GM08714 (cell line): ENCODE results near the gene PRM1.
"Not testable (repeated sequence)": the region's sequence is repeated elsewhere in the genome, so short reads cannot be mapped to it uniquely, and the experiment has no call there.

Source experiments
- H3K4me3 ChIP-seq: fragments of 200-500 bp; sonication (Bioruptor generic); 2 replicates; pipeline ENCODE4 v1.5.1; 2014; ENCODE audit warnings: mild to moderate bottlenecking, low read length, inconsistent platforms
- ZNF274 ChIP-seq: IDR thresholded peaks from 2 replicates; pipeline ENCODE4 v1.6.1; 2012; ENCODE audit warnings: mild to moderate bottlenecking, low read depth, low read length

Gene PRM1

DNA sequence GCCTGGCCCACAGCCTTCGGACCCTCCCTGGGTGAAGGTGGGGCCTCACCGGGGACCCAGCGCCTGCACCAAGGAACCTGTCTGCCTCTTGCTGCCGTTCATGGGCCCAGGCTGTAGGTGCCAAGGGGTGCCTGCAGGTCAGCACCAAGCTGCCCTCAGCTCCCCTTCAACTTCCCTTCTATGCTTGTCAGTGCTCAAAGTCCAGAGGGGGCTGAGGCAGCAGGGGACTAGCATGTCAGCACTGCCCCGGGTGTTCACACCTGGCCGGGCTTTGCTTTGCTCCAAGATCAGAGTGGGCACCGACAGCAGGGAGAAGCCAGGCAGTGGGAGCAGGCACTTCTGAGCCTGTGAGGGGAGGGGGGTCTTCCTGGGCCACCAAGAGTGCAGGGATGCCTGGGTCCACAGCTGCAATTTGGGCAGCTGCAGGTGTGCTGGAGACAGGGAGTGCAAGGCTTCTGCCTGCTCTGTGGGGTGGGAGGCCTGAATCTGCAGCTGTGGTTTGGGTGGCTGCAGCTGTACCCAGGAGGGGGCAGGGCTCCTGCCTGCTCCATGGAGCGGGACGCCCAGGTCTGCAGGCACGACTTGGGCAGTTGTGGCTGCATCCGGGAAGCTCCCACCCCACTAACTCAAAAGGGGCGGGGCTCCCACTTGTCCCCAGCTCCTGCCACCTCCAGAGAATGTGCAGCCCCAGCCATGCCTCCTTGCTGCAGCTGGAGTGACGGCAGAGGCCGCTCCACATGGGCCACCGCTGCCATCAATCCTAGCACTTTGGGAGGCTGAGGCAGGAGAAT is 27.6 kb upstream of the PRM1 start:
- TF ChIP-seq ZNF274: no peak
- no peak overlapping the region for H3K4me3 ChIP-seq

DNA sequence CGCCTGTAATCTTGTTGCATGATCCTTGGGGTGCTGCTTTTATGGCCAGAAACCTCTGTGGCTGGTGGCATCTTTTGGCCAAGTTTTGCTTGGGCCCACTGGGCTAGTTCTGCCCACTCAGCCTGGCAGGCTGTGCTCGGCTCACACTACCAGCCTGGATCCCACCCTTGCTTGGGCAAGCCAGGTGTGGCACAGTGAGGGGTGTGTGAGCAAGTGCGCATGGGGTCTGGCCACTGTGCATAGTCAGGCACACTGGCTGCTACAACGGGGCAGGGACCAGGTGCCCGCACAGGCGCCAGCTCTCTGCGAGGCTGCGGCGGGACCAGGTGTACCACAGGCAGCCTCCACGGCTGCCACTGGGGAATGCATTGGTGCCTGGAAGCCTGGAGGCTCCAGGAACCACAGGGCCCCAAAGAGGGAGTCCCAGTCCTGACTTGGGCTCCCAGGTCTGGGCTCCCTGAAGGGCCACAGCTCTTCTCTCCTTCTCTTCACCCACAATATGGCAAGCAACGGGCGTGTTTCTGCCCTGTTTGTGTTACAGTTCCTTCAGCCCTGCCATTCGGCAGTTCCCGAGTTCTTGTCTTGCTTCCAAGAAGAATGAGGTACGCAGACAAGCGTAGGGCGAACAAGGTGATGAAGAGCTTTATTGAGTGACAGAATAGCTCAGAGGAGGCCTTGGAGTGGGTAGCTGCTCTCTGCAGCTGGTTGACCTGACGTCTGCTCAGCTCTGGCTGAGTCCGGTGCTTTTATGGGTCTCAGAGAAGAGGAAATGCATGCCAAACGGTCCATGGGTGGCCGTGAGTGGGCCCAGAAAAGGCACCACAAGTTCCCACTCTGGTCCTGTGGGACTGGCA is 26.7 kb upstream of the PRM1 start:
- H3K4me3 ChIP-seq: no peak overlapping the region
- no peak for TF ChIP-seq ZNF274

DNA sequence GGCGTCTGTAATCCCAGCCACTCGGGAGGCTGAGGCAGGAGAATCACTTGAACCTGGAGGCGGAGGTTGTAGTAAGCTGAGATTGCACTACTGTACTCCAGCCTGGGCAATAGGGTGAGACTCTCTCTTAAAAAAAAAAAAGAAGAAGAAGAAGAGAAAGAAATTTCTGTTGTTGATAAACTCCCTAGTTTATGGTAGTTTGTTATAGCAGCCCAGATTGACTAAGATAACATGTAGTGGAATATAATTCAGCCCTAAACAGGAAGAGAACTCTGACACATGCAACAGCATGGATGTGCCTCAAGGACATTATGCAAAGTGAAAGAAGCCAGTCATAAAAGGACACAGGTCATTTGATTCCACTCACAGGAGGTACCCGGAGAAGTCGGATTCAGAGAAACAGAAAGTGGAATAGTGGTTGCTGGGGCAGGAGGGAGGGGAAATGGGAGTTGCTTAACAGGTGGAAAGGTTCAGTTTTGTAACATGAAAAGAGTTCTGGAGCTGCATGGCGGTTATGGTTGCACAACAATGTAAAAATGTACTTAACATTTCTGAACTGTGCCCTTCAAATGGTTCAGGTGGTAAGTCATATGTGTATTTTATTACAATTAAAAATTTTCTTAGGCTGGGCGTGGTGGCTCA is 26.0 kb upstream of the PRM1 start:
- no peak overlapping the region for H3K4me3 ChIP-seq
- no peak for TF ChIP-seq ZNF274

DNA sequence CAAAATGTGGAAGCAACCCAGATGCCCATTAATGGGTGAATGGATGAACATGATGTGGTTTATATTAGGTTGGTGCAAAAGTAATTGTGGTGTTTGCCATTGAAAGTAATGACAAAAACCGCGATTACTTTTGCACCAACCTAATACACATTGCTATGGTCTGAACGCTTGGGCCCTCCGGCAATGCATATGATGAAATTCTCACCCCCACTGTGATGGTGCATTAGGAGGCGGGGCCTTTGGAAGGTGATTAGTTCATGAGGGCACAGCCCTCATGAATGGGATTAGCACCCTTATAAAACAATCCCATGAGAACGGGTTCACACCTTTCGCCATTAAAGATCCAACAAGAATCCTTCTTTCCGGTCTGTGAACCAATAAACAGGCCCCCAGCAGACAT is 25.3 kb upstream of the PRM1 start:
- no peak overlapping the region for H3K4me3 ChIP-seq
- TF ChIP-seq ZNF274: no peak

DNA sequence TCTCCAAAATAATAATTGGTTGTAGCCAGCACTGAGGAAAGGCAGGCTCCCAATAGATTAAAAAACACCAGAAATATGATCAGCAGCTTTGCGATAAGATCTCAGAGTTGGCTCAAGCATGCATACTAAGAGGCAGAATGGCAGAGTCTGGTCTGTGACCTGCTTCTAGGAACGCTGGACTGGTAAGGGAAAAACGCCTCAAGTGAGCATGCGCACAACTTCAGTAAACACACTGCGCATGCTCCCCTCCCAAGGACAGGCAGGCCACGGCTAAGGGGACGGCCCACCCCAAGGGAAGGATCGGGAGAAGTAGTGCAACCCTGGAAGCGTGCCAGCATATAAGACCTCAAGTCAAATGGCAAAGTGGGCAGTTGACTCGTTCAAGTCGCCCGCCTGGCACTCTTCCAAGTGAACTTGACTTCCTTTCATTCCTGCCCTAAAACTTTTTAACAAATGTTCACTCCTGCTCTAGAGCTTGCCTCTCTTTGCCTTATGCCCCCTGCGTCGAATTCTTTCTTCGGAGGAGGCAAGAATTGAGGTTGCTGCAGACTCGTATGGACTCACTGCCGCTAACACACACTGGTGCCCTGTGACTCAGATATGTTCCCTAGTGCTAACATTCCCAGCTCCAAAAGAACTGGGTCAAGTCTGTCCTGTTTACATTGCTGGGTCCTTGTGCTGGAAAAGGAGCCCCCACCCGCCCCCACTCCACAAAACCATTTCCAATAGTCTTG is 22.4 kb upstream of the PRM1 start:
- H3K4me3 ChIP-seq: no peak overlapping the region
- no peak for TF ChIP-seq ZNF274

DNA sequence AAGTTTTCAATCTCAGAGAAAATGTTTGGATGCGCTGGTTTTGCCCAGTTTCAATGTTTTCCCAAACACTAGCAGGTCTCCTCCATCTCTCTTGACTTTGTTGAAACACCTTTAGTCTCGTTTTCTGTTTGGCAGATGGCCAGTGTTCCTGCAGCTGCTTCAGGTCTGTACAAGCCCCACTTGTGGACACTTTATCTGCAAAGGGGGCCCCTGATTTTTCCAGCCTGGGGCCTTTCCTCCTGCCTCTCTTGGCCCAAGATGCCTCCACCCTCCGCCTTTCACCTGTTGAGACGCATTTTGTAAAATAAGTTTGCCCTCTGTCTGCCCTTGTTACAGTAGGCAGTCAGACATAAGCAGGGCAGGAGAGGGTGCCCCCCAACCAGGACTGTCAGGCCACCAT is 21.8 kb upstream of the PRM1 start:
- H3K4me3 ChIP-seq: no peak overlapping the region
- no peak for TF ChIP-seq ZNF274

DNA sequence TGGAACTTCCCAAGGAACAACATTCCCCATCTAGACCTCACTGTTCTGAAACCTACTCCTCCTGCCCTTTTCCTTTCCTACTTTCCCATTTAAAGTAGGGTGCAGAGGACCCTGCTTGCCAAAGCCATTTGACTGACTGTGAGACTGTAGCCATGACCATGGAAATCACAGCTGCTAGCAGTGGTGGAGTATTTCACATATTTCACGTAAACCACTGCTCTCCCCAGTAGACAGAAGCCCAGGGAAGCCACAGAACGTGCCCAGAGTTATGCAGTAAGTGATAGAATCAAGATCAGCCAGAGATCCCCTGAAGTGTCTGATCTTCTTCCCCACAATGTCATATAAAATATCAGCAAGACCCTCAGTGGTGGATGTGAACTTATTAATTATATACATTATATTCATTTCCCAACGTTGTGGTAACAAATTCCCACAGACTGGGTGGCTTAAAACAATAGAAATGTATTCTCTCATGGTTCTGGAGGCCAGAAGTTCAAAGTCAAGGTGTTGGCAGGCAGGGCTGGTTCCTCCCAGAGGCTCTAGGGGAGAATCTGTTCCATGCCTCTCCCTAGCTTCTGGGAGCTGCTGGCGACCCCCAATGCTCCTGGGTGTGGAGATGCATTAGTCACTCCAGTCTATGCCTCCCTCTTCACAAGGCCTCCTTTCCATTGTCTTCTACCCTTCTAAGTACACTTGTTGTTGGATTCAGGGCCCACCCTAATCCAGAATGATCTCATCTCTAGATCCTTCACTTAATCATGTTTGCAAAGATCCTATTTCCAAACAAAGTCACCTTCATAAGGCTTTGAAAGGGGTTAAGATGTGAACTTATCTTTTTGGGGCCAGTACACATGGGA is 20.7 kb upstream of the PRM1 start:
- TF ChIP-seq ZNF274: no peak
- H3K4me3 ChIP-seq: no peak overlapping the region

DNA sequence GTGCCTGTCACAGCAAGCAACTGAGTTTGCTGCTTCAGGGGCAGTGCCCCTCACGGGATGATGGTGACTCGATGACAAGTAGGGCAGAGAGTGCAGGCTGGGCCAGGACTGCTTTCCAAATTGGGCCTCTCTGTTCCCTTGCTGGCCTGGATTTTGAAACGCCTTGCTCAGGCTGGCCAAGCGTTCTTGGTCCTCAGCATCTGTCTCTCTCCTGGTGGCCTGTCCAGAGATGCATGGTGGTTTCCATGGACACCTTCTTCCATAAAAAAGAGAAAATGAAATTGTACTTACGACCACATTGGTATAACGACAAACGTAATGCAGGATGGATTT is 19.4 kb upstream of the PRM1 start:
- TF ChIP-seq ZNF274: no peak
- no peak overlapping the region for H3K4me3 ChIP-seq

DNA sequence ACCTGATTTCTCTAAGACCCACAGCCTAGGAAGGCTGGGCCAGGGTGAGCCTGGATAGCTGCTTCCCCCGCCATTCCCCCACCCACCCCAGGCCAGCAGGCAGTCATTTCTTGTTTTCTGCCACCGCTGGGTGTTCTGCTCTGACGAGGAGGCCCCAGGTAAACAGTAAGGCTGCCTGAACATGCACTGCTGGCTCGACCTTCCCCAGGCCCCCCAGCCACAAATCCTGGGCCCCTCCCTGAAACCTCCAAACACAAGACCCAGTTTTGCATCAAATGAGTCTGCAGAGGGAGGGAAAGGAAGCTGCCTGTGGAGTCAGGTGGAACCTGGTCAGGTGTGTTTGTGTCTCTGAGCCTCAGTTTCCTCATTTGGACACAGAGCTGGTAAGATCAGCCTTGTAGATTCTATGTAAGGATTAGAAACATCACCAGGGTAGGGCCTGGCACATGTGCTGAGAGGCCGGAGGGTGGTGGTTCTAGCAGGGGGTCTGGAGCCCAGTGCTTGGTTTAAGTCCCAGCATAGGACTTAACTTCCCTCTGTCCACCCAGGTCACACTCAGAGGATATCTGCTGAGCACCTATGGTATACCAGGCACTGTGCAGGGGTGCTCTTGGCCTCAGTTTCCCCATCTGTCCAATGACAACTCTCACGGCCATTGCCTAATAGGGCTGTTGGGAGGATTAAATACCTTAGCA is 18.9 kb upstream of the PRM1 start:
- no peak for TF ChIP-seq ZNF274
- no peak overlapping the region for H3K4me3 ChIP-seq

DNA sequence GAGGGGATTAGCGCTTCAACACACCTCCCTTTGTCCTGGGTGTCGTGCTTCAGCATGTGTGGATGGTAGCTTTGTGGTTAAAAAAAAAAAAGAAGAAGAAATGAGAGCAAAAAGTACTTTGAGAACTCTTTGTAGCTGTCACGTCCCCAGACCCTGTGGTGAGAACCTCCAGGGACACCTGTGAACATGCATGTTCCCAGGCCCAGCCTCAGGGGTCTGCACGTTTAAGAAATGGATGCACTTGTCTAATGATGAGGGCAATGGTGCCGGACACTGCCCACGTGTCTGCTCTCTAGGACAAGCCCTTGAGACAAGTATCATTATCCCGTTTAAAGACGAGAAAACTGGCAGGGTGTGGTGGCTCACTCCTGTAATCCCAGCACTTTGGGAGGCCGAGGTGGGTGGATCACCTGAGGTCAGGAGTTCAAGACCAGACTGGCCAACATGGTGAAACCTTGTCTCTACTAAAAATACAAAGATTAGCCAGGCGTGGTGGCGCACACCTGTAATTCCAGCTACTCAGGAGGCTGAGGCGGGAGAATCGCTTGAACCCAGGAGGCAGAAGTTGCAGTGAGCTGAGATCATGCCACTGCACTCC is 17.9 kb upstream of the PRM1 start:
- not testable (repeated sequence) for H3K4me3 ChIP-seq

DNA sequence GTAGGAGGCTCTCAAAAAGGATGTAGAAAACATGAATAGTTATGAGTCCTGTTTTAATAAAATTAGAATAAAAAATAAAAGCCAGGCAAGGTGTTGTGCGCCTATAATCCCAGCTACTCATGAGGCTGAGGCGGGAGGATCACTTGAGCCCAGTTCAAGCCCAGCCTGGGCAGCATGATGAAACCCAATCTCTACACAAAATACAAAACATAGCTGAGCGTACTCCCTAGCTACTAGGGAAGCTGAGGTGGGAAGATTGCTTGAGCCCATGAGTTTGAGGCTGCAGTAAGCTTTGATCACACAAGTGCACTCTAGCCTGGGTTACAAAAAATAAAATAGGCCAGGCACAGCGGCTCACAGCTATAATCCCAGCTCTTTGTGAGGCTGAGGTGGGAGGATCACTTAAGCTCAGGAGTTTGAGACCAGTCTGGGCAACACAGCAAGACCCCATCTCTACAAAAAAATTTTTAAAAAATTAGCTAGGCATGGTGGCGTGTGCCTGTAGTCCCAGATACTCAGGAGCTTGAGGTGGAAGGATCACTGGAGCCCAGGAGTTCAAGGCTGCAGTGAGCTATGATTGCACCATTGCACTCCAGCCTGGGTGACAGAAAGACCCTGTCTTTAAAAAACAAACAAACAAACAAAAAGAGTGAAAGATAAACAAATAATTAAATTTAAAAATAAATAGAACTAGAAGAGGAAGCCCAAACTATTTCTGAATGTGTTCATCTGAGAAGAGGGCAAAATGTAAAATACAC is 17.2 kb upstream of the PRM1 start:
- no peak for TF ChIP-seq ZNF274
- peak overlapping the region; percentile 5; the same call in 1 of the 2 replicates for H3K4me3 ChIP-seq
